HEK293 (cell line): Measurements from ENCODE around the gene IRS1.

ENCODE experiments used
- CTCF ChIP-seq: fragments of 450-650 bp; formaldehyde crosslinking; IDR thresholded peaks from 2 replicates; pipeline ENCODE4 v1.5.1; 2016; ENCODE audit warnings: missing biosample characterization, missing genetic modification characterization
- MEIS1 ChIP-seq: sonication (generic); formaldehyde crosslinking; IDR thresholded peaks from 2 replicates; pipeline ENCODE4 v1.8.1; 2022; ENCODE audit warnings: missing genetic modification reagents, mild to moderate bottlenecking, borderline replicate concordance
- MZF1 ChIP-seq: fragments of 450-650 bp; formaldehyde crosslinking; IDR thresholded peaks from 2 replicates; pipeline ENCODE4 v1.5.1; 2017; ENCODE audit warnings: missing biosample characterization, missing genetic modification characterization, borderline replicate concordance
- PBX3 ChIP-seq: sonication (generic); formaldehyde crosslinking; IDR thresholded peaks from 2 replicates; pipeline ENCODE4 v1.8.1; 2022; ENCODE audit warnings: mild to moderate bottlenecking, moderate library complexity, missing genetic modification reagents
- PRDM1 ChIP-seq: fragments of 450-650 bp; formaldehyde crosslinking; IDR thresholded peaks from 2 replicates; pipeline ENCODE4; 2016; ENCODE audit warnings: missing biosample characterization, missing genetic modification characterization
- PRDM4 ChIP-seq: fragments of 450-650 bp; formaldehyde crosslinking; IDR thresholded peaks from 2 replicates; pipeline ENCODE4 v1.5.1; 2017; ENCODE audit warnings: missing biosample characterization, missing genetic modification characterization
- YY1 ChIP-seq: fragments of 450-650 bp; formaldehyde crosslinking; IDR thresholded peaks from 2 replicates; pipeline ENCODE4 v1.5.1; 2018; ENCODE audit warnings: missing biosample characterization, missing genetic modification characterization
- ZBTB20 ChIP-seq: fragments of 450-650 bp; formaldehyde crosslinking; IDR thresholded peaks from 2 replicates; pipeline ENCODE4 v1.5.1; 2016; ENCODE audit warnings: missing biosample characterization, missing genetic modification characterization
- ZBTB49 ChIP-seq: fragments of 450-650 bp; formaldehyde crosslinking; IDR thresholded peaks from 2 replicates; pipeline ENCODE4 v1.5.1; 2016; ENCODE audit warnings: missing biosample characterization, missing genetic modification characterization, low read depth
- ZFP41 ChIP-seq: fragments of 450-650 bp; formaldehyde crosslinking; IDR thresholded peaks from 2 replicates; pipeline ENCODE4 v1.5.1; 2016; ENCODE audit warnings: missing biosample characterization, missing genetic modification characterization, borderline replicate concordance
- ZFP69B ChIP-seq: fragments of 450-650 bp; formaldehyde crosslinking; IDR thresholded peaks from 2 replicates; pipeline ENCODE4 v1.5.1; 2016; ENCODE audit warnings: missing biosample characterization, missing genetic modification characterization
- ZNF24 ChIP-seq: fragments of 450-650 bp; formaldehyde crosslinking; IDR thresholded peaks from 2 replicates; pipeline ENCODE4 v1.5.1; 2016; ENCODE audit warnings: missing biosample characterization, missing genetic modification characterization
- ZNF404 ChIP-seq: fragments of 450-650 bp; formaldehyde crosslinking; IDR thresholded peaks from 2 replicates; pipeline ENCODE4 v1.5.1; 2017; ENCODE audit warnings: missing biosample characterization, missing genetic modification characterization
- ZNF530 ChIP-seq: fragments of 450-650 bp; formaldehyde crosslinking; IDR thresholded peaks from 2 replicates; pipeline ENCODE4 v1.5.1; 2016; ENCODE audit warnings: low read depth, missing biosample characterization, missing genetic modification characterization

- TF ChIP-seq CTCF (tag by site-specific recombination) (no peak), ZNF404 (tag by site-specific recombination) (no peak), PRDM4 (tag by site-specific recombination) (no peak), PBX3 (no peak), ZFP69B (tag by site-specific recombination) (no peak), ZBTB49 (tag by site-specific recombination) (no peak), ZNF24 (tag by site-specific recombination) (no peak), ZBTB20 (no peak), MEIS1 (CRISPR knock-in tag) (no peak), ZFP41 (no peak), YY1 (tag by site-specific recombination) (no peak), MZF1 (no peak), ZNF530 (tag by site-specific recombination) (no peak), PRDM1 (tag by site-specific recombination) (no peak)
Observed at GRCh38 chr2:226720948-226721347, 78.7 kb downstream of the IRS1 start.
